ENCODE measurements around the gene PRPF6. TPM values are rescaled to one million over a fixed set of nuclear protein-coding genes. Genes with fewer than 3 reads are reported as not detected.

The PRPF6 gene
- total and polyA plus RNA-seq, 2 of the 13 experiments (the other 11 are each of a cell fraction or from before 2014, with no cell fraction given): 63.7 to 101 TPM

- TF ChIP-seq PRDM15 (CRISPR knock-in tag; IDR thresholded peaks at IDR 0.05) (no peak), CREB1 (IDR thresholded peaks at IDR 0.05) (no peak), CREB1 (CRISPR knock-in tag; IDR thresholded peaks at IDR 0.05) (no peak), ZNF800 (CRISPR knock-in tag; IDR thresholded peaks at IDR 0.05) (no peak), ZNF354B (CRISPR knock-in tag; IDR thresholded peaks at IDR 0.05) (no peak), ZNF691 (CRISPR knock-in tag; IDR thresholded peaks at IDR 0.05; ENCODE audit: borderline replicate concordance, low read depth) (no peak), MTERF4 (CRISPR knock-in tag; IDR thresholded peaks at IDR 0.05) (no peak), ZUFSP (CRISPR knock-in tag; IDR thresholded peaks at IDR 0.05; ENCODE audit: borderline replicate concordance) (no peak), STAT5B (CRISPR knock-in tag; IDR thresholded peaks at IDR 0.05) (no peak), FOXO4 (CRISPR knock-in tag; conservative IDR thresholded peaks at IDR 0.05) (peak; percentile 93; the same call in 1 of the 2 replicates), MAF1 (CRISPR knock-in tag; IDR thresholded peaks at IDR 0.05; ENCODE audit: borderline replicate concordance) (no peak; the same call in 1 of the 2 replicates), MEIS2 (CRISPR knock-in tag; IDR thresholded peaks at IDR 0.05) (no peak), GABPB1 (CRISPR knock-in tag; IDR thresholded peaks at IDR 0.05) (0 out of 2 replicates have a peak, but pooled peaks have one; percentile 16), HCFC1 (IDR thresholded peaks at IDR 0.05; ENCODE audit: low read depth, low read length) (no peak), HMGA1 (CRISPR knock-in tag; conservative IDR thresholded peaks at IDR 0.05) (no peak), HNF4A (CRISPR knock-in tag; IDR thresholded peaks at IDR 0.05) (peak; percentile 30; the same call in 1 of the 2 replicates), PLSCR1 (CRISPR knock-in tag; IDR thresholded peaks at IDR 0.05; ENCODE audit: borderline replicate concordance) (no peak)
Observed at GRCh38 chr20:64023361-64024140, 42.6 kb downstream of the PRPF6 start (continued).

Measured in HepG2 (cell line).